AG10803 (cell line): ENCODE measurements around the gene BTN2A1.
"Not testable (repeated sequence)": the region's sequence is repeated elsewhere in the genome, so short reads cannot be mapped to it uniquely, and the experiment has no call there.

Experiments
- DNase-seq: peaks from one replicate; pipeline ENCODE4 v3.0.0; 2010; ENCODE audit warnings: low read depth
- H3K4me3 ChIP-seq: 2 replicates; pipeline ENCODE4 v1.5.1; 2011; ENCODE audit warnings: mild to moderate bottlenecking, low read length, control low read depth
- CTCF ChIP-seq: conservative IDR thresholded peaks from 2 replicates; pipeline ENCODE4 v1.5.1; 2011; ENCODE audit warnings: mild to moderate bottlenecking, low read length, control low read depth, inconsistent platforms

BTN2A1 gene

GRCh38 chr6:26415036-26415614, 42.6 kb upstream of the BTN2A1 start:
- H3K4me3 ChIP-seq, result no peak overlapping the region
- no peak for TF ChIP-seq CTCF
- DNase-seq, result no peak

GRCh38 chr6:26415791-26416190, 42.0 kb upstream of the BTN2A1 start:
- no peak for TF ChIP-seq CTCF
- H3K4me3 ChIP-seq, result no peak overlapping the region
- DNase-seq, result no peak

GRCh38 chr6:26416288-26416687, 41.5 kb upstream of the BTN2A1 start:
- H3K4me3 ChIP-seq, result no peak overlapping the region
- no peak for TF ChIP-seq CTCF
- DNase-seq, result no peak

- DNase-seq, H3K4me3 ChIP-seq: not testable (repeated sequence)
Observed at GRCh38 chr6:26418077-26418476, 39.7 kb upstream of the BTN2A1 start.

GRCh38 chr6:26418795-26419194, 39.0 kb upstream of the BTN2A1 start:
- not testable (repeated sequence) for DNase-seq, H3K4me3 ChIP-seq

GRCh38 chr6:26420688-26421171, 37.0 kb upstream of the BTN2A1 start:
- TF ChIP-seq CTCF, result peak; percentile 34
- peak; percentile 32 for DNase-seq
- H3K4me3 ChIP-seq, result peak overlapping the region; percentile 45

- TF ChIP-seq CTCF, result no peak
- DNase-seq, result peak; percentile 88
- H3K4me3 ChIP-seq, result peak overlapping the region; percentile 92
Observed at GRCh38 chr6:26421259-26422144, 36.3 kb upstream of the BTN2A1 start.

GRCh38 chr6:26422329-26422728, 35.4 kb upstream of the BTN2A1 start:
- DNase-seq, result no peak
- no peak for TF ChIP-seq CTCF
- H3K4me3 ChIP-seq, result peak overlapping the region; percentile 92
